SK-N-MC (cell line): Measurements from ENCODE around the gene ASB8.
"Not testable (repeated sequence)": the region's sequence is repeated elsewhere in the genome, so short reads cannot be mapped to it uniquely, and the experiment has no call there.

Experiments
- DNase-seq: peaks from one replicate; pipeline ENCODE4 v3.0.0-alpha.2; 2011; ENCODE audit warnings: low read depth, low spot score
- H3K27ac ChIP-seq: fragments of 200-600 bp; sonication (generic); 2 replicates; pipeline ENCODE4 v1.5.1; 2016; ENCODE audit warnings: mixed run types
- H3K36me3 ChIP-seq: fragments of 200-600 bp; sonication (generic); 2 replicates; pipeline ENCODE4 v1.6.1; 2017; ENCODE audit warnings: antibody characterized with exemption, low read length, mixed read lengths; ENCODE audit not compliant: insufficient read depth
- H3K4me3 ChIP-seq: fragments of 200-600 bp; sonication (generic); 2 replicates; pipeline ENCODE4 v1.5.1; 2016
- H3K9ac ChIP-seq: fragments of 200-600 bp; sonication (generic); 2 replicates; pipeline ENCODE4 v1.8.0; 2017; ENCODE audit warnings: mixed run types, mixed read lengths; ENCODE audit not compliant: insufficient read length
- H3K9me3 ChIP-seq: fragments of 200-600 bp; sonication (generic); 2 replicates; pipeline ENCODE4 v1.6.1; 2017; ENCODE audit warnings: low read depth, mild to moderate bottlenecking, antibody characterized with exemption, low read length, moderate library complexity, mixed read lengths
- EZH2 ChIP-seq: fragments of 200-600 bp; sonication (generic); IDR thresholded peaks from one replicate; pipeline ENCODE4 v1.6.1; 2017; ENCODE audit warnings: antibody characterized with exemption
- FOXP2 ChIP-seq: optimal IDR thresholded peaks from 2 replicates; pipeline ENCODE3; 2011; ENCODE audit warnings: mild to moderate bottlenecking, moderate library complexity; ENCODE audit not compliant: insufficient read depth; ENCODE audit errors: extremely low read length, control extremely low read depth
- POLR2AphosphoS5 ChIP-seq: IDR thresholded peaks from 2 replicates; pipeline ENCODE4 v1.6.1; 2012; ENCODE audit warnings: mild to moderate bottlenecking, low read depth, low read length, borderline replicate concordance

Gene ASB8

GRCh38 chr12:48121522-48121921, 35.8 kb downstream of the ASB8 start:
- DNase-seq, result no peak
- Histone ChIP-seq H3K27ac (no peak overlapping the region), H3K9ac (no peak overlapping the region), H3K4me3 (no peak overlapping the region), H3K36me3 (peaks cover 46% of the 10 kb centered on the region), H3K9me3 (no peaks in the 10 kb centered on the region)
- no peak for TF ChIP-seq POLR2AphosphoS5
- TF ChIP-seq EZH2, result no peak
- no peak for TF ChIP-seq FOXP2

GRCh38 chr12:48119834-48120195, 37.5 kb downstream of the ASB8 start:
- Histone ChIP-seq H3K4me3 (peak overlapping the region; percentile 86), H3K9ac (peak overlapping the region; percentile 76), H3K36me3 (peaks cover 31% of the 10 kb centered on the region), H3K27ac (no peak overlapping the region), H3K9me3 (no peaks in the 10 kb centered on the region)
- no peak for DNase-seq
- TF ChIP-seq FOXP2 (no peak), POLR2AphosphoS5 (no peak), EZH2 (no peak)

DNA sequence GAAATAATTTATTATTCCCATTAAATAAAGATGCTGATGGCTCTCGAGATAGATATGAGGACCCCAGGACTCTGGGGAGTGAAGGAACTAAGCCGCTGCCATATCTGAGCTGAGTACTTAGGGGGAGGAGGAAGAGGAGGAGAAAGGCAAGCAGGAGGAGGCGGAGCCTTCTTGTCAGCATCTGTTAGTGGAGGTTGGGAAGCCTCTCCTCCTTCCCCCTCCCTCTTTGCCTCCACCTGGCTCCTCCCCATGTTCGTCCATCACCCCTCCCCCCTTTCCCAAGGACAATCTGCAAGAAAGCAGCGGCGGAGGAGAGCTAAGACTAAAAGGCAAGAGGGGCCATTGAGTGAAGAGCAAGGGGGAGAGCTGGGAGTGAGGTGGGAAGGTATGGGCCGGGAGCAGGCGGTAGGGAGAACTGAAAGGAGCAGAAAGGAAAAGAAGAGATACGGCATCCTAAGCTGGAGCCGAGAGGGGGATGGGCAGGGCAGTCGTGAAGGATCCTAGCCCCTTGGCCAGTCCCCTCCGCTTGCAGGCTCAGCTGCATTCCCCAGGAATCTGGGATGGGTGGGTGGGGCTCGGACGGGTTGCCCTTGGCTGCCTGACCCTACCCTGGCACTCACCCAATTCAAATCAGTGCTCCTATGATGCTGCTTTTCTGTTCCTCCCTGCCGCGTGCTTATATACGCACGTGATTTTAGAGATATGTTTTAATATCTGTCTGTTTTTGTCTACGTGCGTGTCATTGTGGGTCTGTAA, 38.1 kb downstream of the ASB8 start, which contains the start of gene PFKM:
Gene PFKM (plus strand): TSS at position 287 of the 756 bp plus-strand sequence. CDS start 3,411 bp downstream, outside the sequence.
- H3K27ac ChIP-seq, result no peak within 1 kb of the TSS; the same call in 1 of the 2 replicates
- H3K36me3 ChIP-seq, result peaks cover 26% of the 10 kb centered on the region
- H3K9ac ChIP-seq, result peak within 1 kb of the TSS; percentile 76
- TF ChIP-seq FOXP2 (no peak), EZH2 (no peak), POLR2AphosphoS5 (peak; percentile 86)
- DNase-seq, result peak; percentile 69
- no peaks in the 10 kb centered on the region for H3K9me3 ChIP-seq
- H3K4me3 ChIP-seq, result peak within 1 kb of the TSS; percentile 86

- DNase-seq, result no peak
- H3K36me3 ChIP-seq, result peaks cover 17% of the 10 kb centered on the region
- peak overlapping the region; percentile 86 for H3K4me3 ChIP-seq
- H3K27ac ChIP-seq, result no peak overlapping the region; the same call in 1 of the 2 replicates
- peak overlapping the region; percentile 60 for H3K9ac ChIP-seq
- TF ChIP-seq EZH2, result no peak
- no peak for TF ChIP-seq FOXP2
- TF ChIP-seq POLR2AphosphoS5, result no peak
- no peaks in the 10 kb centered on the region for H3K9me3 ChIP-seq
These were observed 38.9 kb downstream of the ASB8 start for GRCh38 chr12:48118284-48118871.

GRCh38 chr12:48115957-48116356, 41.4 kb downstream of the ASB8 start:
- H3K27ac ChIP-seq, result no peak overlapping the region
- TF ChIP-seq FOXP2 (no peak), EZH2 (no peak), POLR2AphosphoS5 (no peak)
- H3K9me3 ChIP-seq, result no peaks in the 10 kb centered on the region
- H3K9ac ChIP-seq, result no peak overlapping the region
- no peak overlapping the region for H3K4me3 ChIP-seq
- DNase-seq, result no peak
- H3K36me3 ChIP-seq, result no peaks in the 10 kb centered on the region

DNA sequence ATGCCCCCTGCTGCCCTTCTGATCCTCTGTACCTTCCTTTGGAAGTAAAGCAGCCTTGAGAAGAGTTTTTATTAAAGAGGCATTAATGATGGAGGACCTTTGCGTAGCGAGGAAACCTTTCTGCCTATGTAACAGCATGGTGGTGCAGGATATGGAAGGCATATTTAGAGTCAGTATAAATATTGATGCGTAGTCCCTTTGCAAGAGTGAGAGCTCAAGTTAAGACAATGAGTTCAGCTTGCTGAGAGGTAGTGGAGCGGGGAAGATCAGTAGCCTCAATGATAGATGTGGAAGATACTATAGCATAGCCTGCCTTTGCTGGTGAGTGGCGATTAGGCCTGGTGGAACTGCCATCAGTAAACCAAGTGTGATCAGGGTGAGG, 46.0 kb downstream of the ASB8 start:
- not testable (repeated sequence) for H3K27ac ChIP-seq, H3K4me3 ChIP-seq, H3K9me3 ChIP-seq, H3K9ac ChIP-seq, H3K36me3 ChIP-seq, DNase-seq

DNA sequence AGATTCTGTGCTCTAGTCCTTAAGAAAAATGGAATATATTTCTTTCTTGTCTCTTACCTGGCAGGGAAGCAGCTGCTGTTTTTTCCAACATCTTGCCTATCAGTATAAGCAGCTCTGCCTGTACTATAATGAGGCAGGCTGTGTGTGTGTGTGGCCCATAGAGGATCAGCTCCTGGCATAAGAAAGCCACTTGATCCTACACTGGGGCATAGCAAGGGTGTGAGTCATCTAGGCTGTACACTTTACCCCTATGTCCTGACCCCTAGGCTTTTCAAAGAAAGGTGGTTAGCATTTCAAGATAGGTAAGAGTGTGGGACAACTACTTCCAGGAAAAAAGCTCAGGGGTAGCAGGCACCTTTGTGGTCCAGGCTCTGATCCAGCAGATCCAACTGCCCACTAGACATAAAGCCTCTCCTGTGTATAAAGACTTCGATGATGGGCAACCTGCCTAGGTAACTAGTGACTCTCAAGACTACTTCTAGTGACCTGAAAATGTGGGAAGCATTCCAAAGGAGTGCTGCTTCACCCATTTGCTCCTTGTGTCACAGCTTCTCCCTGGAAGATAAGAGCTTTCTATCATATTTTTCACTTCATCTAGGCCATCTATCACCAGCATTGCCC, 46.5 kb downstream of the ASB8 start:
- Histone ChIP-seq H3K4me3 (no peak overlapping the region), H3K36me3 (no peaks in the 10 kb centered on the region), H3K9ac (no peak overlapping the region), H3K9me3 (no peaks in the 10 kb centered on the region), H3K27ac (no peak overlapping the region)
- DNase-seq, result no peak
- TF ChIP-seq POLR2AphosphoS5, result no peak
- TF ChIP-seq EZH2, result no peak
- no peak for TF ChIP-seq FOXP2

- no peak for TF ChIP-seq POLR2AphosphoS5
- TF ChIP-seq FOXP2, result no peak
- no peak for TF ChIP-seq EZH2
- Histone ChIP-seq H3K9me3 (no peaks in the 10 kb centered on the region), H3K4me3 (no peak overlapping the region), H3K27ac (no peak overlapping the region), H3K9ac (no peak overlapping the region), H3K36me3 (no peaks in the 10 kb centered on the region)
- no peak for DNase-seq
These were observed 47.9 kb downstream of the ASB8 start for GRCh38 chr12:48109424-48109823.
